Stimulated activated CD8-positive, alpha-beta memory T cell treated with anti-CD3 and anti-CD28 coated beads, Interleukin-2, amount 100 ng/mL, for 48 hours (primary cell): ENCODE measurements around the gene KCNJ13.

Experiments used
- DNase-seq, 2 donors: peaks; one replicate each; pipeline ENCODE4 v3.0.0-alpha.2; 2020; ENCODE audit warnings: low read depth in 2 of 2

Gene KCNJ13

DNA sequence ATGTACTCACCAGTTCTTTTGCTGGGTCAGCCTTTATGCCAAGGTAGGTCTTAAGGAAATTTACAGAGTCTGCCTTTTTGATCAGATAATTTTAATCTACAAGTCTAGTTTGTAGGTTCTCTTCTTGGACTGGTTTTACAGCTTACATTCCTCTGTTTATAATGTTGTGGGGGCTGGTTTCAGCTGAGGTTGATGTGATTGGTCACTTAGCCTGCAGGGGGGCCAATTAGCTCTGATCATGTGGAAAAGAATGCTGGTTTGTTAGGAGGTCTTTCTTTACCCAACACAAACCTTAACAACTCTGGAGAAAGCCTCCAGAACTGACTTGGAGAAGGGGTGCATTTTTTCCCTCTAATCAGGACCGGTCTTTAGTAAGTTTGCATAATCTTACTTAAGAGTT is at the start of gene KCNJ13:
Gene KCNJ13 (minus strand): TSS at position 131 of the 400 bp plus-strand sequence. CDS start 5,203 bp downstream, outside the sequence.
- no peak for DNase-seq

DNA sequence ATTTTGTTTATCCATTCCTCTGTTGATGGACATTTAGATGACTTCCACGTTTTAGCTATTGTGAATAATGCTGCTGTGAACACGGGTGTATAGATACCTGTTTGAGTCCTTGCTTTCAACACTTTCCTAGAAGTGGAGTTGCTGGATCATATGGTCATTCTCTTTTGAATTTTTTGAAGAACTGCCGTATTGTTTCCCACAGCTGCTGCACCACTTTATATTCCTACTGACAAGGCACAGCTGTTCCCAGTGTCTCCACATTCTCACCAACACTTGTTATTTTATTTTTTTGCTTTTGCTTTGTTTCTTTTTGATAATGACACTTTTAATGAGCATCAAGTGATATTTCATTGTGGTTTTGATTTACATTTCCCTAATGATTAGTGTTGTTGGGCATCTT is 41.4 kb upstream of the KCNJ13 start:
- DNase-seq: no peak

DNA sequence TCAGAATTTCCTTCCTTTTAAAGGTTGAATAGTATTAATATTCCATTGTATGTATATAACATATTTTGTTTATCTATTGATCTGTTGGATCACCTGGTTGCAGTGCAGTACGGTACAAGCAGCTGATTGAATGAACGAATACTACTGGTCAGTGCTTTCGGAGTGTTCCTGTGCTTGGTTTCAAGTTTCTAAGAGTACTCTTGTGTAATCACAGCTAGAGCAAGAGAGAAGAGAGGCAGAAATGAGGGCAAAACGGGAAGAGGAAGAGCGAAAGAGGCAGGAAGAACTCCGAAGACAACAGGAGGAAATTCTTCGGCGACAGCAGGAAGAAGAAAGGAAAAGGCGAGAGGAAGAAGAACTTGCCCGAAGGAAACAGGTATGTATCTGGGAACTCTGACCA is 40.3 kb upstream of the KCNJ13 start:
- DNase-seq: no peak

DNA sequence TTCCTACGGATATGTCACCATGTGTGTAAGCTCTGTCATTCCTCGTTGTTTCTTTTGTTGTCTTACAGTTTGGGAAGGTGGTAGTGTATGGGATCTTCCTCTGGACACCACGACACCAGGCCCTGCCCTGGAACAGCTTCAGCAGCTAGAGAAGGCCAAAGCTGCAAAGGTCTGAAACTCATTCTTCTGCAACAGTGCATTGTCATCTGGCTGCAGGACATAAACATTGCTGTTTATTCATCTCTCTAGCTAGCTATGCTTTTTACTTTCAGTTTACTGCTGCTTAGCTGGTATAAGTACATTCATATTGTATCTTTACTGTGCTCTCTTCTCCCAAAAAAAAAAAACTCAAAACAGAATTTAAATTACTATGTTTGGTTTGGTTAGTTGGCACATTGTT is 39.2 kb upstream of the KCNJ13 start:
- no peak for DNase-seq

DNA sequence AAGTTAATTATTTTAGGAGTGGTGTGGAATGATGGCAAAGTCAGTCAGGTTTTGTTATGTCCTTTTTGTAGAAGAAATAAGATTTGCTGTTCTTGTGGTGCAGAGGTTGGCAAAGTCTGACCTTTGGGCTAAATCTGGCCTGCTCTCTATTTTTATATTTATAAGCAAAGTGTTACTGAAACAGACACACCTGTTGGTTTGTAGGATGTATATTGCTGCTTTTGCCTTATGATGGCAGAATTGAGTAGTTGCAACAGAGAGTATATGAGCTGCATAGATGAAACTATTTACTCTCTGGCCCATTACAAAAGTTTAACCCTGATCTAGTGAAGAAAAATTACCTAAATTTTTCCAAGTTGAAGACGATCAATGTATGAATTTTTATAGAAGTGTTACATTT is 34.1 kb upstream of the KCNJ13 start:
- no peak for DNase-seq

DNA sequence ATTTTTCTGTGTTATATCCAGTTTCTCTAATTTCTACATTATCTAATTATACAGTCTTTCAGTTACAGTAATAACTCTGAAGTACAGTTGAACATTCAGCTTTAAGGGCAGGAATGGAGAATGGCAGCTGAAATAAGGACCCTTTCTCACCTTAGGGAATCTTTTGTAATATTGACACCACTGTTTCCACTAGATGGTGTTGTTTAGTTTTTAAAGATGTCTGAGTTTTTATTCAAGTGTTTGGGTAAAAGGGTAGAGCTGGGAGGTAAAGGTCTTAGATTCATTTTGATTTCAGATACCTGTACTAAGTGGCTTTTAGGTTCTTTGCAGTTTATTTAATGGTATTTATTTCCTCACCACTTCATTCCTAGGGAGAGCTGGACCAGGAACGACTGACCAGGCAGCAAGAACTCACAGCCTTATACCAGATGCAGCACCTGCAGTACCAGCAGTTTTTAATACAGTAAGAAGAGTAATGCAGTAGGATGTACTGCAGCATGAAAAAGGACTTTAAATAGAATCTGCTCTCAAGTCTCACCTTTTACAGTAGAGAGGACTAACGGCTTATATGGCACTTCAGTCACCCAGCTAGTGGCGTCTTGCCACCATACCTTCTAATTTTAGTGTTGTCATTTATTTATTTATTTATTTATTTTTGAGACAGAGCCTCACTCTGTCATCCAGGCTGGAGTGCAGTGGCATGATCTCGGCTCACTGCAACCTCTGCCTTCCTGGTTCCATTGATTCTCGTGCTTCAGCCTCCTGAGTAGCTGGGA is 33.2 kb upstream of the KCNJ13 start:
- DNase-seq: no peak

DNA sequence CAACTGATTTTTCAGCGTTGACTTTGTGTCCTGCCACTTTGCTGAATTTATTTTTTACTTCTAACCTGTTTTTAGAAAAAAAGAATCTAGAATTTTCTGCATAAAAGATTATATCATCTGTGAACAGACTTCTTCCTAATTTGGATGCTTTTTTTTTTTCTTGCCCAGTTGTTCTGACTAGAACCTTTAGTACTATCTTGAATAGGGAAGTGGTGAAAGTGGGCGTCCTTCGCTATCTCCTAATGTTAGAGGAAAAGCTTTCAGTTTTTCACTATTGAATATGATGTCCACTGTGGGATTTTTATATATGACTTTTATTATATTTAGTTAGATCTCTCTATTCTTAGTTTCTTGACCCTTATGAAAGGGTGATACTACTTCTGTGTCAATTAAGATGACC is 25.7 kb upstream of the KCNJ13 start:
- DNase-seq: no peak

DNA sequence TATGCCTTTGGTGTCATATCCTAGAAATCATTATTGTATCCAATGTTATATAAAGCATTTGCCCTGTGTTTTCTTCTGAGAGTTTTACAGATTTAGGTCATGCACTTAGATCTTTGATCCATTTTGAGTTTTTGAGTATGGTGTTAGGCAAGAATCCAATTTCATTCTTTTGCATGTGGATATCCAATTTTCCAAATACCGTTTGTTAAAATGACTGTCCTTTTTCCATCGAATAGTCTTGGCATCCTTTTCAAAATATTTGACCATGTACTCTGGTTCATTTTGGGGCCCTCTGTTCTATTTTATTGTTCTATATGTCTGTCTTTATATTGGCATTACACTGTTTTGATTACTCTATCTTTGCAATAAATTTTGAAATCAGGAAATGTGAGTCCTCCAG is 23.8 kb upstream of the KCNJ13 start:
- no peak for DNase-seq

DNA sequence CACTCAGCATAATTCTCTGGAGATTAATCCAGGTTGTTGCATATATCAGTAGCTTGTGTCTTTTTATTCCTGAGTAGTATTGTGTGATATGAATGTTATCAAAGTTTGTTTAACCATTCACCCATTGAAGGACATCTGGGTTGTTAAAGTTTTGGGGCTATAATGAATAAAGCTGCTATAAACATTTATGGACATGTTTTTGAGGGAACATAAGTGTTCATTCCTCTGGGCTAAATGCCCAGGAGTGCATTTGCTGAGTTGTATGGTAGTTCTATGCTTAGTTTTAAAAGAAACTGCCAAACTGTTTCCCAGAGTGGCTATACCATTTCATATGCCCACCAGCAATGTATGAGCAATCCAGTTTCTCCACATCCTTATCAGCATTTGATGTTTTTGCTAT is 21.8 kb upstream of the KCNJ13 start:
- DNase-seq: no peak

DNA sequence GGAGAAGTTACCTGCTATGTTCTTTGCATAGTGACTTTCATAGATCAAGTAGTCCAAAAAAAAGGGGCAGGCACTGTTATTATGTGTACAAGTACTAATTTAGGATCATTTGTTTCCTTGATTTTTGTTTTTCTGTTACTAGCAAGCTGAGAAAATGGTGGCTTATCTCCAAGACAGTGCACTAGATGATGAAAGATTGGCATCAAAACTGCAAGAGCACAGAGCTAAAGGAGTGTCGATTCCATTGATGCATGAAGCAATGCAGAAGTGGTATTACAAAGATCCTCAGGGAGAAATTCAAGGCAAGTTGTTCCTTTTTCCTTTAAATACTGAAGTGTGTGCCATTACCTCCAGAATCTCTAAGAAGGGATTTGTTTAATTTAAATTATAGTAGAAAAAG is 19.6 kb upstream of the KCNJ13 start:
- no peak for DNase-seq

DNA sequence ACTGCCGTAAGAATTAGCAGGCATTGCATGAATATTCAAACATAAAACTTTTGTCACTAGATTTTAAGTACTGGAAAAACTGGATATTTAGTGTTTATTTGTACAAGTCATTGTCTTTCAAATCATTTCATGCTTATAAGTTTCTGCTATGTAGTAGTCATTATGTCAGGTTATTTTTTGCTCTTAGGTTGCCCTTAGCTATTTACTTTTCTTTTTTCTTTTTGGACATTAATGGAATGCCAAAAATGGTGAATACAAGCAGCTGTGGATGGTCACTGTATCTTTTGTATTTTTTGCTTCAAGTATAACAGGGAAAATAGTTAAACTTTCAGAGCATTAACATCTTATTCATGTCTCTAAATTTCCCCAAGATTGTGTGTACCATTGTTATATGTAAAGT is 18.6 kb upstream of the KCNJ13 start:
- DNase-seq: no peak

DNA sequence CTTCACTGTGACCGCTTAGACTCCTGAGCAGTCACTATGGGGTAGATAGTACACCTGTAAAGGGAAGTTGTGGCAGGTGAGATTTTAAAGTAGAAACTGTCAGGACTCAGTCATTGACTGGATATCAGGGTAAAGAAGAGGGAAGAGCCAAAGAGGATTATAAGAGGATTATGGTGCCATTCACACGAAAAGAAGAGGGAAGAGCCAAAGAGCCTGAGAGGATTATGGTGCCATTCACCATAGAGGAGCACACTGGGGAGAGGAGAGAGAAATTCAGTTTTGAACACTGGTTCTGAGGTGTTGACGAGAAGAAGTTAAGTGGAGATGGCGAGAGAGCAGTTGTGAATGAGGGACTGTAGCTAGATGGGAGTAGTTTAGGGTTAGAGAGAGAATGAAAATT is 16.9 kb upstream of the KCNJ13 start:
- no peak for DNase-seq

DNA sequence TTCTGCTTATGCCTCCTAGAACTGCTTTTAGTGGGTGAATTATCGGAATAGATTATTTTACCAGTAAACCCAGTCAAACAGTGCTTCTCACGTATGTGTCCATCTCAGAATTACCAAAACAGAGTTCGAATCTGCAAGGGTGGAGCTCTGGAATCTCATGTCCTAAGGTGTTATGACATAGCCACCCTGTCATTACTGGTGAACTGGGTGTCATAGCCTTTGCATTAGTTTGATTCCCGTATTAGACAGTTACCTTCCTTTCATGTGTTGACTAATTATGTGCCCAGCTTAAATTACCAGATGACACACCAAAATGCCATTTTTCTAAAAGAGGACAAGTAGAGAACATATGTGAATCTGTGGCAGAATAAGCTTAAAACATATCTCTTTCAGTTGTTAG is 15.2 kb upstream of the KCNJ13 start:
- DNase-seq: no peak

DNA sequence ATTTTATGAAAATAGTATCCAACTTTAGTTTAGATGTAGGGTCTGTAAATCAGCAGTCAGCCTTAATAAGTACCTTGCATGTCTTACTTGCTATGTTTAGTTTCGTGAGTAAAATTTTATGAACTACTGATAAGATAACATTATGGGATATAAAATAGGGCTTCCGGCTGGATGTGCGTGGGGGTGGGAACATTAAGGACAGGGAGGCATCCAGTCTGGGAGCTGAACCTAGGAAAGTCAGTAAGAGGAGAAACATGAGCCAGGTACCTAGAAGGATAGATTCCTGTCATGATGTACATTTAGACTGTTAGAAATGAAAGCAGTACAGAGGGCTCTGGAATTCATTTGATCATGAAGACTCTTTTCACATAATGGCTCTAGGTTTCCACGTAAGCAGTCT is 12.7 kb upstream of the KCNJ13 start:
- DNase-seq: no peak

DNA sequence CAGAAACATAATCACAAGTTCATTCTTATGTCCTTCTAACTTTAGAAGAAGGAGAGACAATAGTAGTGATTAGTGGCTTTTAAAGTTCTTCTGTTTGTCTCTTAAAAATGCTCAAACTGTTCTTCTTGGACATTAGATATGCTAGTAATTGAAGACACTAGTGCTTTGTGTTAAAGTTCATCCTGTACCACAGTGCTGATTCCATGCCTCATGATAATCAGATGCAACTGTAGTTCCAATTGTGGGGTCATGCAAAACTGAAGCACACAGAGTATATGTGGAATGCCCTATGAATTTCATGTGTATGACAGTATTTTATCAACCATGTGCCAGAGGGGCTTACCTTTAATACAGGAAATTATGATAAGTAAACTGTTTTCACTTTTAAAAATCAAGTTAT is 11.4 kb upstream of the KCNJ13 start:
- DNase-seq: no peak

DNA sequence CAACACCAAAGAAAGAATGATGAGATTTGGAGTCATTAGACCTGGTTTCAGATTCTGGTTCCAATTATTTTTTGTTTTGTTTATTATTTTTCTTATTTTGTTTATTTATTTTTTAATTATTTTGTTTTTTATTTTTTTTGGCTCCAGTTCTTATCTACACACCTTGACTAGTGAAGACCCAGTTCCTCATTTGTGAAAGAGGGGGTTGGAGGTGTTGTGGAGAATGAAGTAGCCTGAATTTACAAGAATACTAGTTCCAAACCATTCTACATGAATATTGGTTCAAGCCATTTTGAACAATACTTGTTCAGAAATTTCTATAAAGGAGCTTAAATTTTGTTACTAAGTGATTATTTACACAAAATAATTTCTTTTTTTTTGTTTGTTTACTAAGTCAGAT is 6.9 kb upstream of the KCNJ13 start:
- DNase-seq: no peak

DNA sequence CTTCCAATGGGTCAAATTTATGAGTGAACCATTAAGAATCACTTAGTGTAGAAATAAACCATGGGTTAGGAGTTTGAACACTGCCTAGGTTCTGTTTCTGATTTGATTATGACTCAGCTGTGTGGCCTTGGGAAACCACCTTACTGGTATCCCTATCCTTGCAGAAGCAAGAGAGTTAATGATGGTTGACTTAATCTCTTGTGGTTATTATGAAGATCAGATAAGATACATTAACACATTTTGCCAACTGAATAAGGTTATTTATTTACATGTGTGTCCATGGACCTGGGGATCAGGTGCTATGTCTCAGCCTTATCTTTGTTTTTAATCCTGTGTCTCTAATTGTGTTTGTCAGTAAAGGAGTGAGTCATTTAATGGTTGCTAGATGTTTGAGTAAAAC is 5.4 kb upstream of the KCNJ13 start:
- no peak for DNase-seq

DNA sequence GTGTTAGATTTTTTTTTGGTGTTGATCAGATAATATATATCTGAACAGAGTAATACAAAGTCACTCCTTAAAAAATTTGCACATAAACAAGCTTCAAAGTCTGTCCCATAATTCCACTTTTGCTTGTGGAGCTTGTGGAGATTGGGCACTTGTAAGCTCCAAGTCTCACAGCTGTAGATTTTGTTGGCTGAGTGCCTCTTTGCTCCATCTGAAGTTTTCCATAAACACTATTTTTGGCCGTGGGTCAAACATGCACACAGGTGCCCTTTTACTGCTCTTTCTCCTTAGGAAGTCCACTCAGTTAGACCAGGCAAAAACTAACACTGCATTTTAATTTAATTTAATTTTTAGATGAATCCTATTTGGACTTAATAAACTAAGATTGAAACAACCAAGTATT is 3.6 kb upstream of the KCNJ13 start:
- no peak for DNase-seq

DNA sequence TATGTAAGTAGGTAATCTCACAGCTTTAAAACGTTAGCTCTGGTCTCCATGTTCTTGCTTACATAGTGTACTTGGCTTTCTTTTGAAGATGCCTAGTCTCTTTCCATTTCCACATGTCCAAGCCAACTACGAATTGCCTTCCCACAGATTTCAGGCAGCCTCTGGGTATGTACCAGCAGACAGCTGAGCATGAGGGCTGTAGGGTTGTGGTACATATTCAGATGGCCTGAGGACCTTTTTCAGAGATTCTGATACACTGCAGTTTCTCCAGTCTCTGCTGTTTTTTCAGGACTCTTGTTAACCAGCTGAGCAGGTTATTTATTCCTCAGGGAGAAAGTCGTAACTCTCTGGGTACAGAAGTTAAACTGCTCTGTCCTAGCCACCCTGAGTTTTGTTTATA is 3.1 kb upstream of the KCNJ13 start:
- DNase-seq: no peak

DNA sequence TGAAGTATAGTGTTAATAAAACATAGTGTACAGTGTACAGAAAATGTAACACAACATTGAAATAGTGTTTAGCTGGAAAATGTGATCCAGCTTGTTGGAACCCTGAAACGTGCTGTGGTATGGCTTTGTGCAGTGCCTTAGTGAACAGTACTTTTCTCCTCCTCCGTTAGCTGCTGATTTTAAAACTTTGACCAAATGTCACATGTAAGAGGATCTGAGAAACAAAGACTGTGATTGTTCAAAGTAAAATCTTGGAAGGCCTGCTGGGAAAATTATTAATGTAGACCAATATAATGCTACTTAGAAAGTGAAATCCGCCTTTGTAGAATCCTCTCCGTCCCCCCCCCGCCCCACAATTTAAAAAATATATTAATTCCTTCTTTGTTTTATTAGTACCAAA is 911 bp upstream of the KCNJ13 start:
- no peak for DNase-seq

DNA sequence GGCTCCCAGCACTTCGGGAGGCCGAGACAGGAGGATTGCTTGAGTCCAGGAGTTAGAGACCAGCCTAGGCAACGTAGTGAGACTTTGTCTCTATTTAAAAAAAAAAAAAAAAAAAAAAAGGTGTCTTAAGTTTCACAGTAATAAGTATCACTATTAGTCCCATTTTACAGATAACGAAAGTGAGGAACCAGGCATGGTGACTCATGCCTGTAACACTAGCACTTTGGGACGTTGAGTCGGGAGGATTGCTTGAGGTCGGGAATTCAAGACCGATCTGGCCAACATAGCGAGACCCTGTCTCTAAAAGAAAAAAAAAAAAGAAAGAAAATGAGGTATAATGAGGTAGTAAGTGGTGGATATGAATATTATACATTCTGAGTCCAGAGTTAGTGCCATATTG is 2.5 kb downstream of the KCNJ13 start:
- DNase-seq: no peak

DNA sequence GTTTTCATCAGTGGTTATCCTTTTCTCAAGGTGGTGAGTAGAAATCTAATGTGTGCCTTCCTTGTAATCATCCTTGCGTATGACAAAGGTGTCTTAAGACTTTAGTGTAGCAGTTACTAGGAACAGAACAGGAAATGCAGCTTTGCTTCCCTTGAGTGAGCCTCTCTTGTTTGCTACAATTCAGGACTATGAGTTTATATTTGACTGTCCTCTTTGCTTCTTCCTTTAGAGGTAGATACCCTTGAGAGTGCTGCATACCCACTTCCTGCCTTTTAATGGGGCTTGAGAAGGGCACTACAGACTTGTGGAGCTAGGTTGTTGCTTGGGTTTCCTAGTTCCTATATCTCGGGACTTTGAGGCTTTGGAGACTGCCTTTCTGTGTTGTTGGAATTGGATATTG is 3.8 kb downstream of the KCNJ13 start:
- no peak for DNase-seq

DNA sequence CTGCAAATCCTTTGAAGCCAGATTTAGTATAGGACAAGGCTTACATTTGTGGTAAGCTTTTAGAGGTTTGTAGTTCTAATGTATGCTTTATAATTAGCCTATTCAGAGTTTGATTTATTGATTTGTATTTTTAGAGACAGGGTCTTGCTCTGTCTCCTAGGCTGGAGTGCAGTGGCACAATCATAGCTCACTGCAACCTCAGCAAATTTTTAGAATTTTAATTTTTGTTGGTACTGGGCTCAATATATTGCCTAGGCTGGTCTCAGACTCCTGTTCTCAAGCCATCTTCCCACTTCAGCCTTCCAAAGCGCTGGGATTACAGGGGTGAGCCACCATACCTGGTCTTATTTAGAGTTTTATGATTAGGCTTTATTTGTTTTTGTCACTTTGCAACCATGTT is 4.5 kb downstream of the KCNJ13 start:
- no peak for DNase-seq

DNA sequence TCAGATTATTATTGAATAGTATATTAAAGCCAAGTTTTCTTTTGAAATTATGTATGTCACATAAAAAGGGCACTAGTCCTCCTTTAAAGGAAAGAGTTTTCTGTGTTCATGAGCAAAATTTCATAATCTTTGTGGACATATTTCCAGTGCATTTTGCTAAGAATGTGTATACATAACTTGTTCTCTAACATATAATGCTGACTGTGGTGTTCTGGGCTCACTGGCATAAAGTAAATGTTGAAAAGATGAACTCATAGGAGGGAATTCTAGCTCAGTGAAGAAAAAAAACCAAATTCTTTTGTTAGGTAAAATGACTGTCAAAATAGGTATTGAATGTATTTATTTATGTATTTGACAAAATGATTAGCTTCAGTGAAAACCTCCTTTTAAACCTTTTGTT is 6.2 kb downstream of the KCNJ13 start:
- DNase-seq: no peak
